ENCODE data around the gene STAB2.

STAB2 gene

DNA sequence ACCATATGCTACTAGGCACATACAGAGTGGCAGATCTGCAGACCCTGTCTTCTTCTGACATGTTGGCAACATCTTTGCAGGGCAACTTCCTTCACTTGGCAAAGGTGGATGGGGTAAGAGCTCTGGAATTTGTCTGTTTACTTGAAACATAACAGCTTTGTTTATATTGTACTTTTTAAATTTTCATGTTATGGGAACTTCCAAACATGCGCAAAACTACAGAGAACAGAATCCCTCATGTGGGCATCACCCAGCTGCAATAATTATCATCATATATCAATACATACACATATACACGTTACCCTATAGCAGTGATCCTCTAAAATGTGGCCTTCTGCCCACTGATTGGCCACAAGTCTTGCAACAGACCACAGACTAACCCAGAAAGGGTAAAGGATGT is 103.4 kb downstream of the STAB2 start:
- no peak for DNase-seq (ENCODE audit: low read depth in 2 of 2)

DNA sequence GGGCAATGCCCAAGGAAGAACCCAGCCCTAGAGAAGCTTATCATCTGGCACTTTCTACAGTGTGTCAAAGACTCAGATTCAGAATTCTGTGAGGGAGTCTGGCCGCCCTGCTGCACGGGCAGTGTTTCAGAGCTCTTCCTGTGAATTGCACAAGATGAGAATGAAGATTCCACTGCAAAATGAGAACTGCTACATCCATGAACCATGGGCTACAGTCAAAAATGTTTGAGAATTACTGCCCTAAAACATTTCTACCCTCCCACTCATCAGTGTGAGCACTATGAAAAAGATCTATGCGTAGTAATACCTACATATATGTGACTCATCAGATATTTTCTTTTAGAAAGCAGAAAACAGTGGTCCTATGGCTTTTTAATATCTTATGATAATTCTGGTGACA is 104.0 kb downstream of the STAB2 start:
- no peak for DNase-seq (ENCODE audit: low read depth in 2 of 2)

DNA sequence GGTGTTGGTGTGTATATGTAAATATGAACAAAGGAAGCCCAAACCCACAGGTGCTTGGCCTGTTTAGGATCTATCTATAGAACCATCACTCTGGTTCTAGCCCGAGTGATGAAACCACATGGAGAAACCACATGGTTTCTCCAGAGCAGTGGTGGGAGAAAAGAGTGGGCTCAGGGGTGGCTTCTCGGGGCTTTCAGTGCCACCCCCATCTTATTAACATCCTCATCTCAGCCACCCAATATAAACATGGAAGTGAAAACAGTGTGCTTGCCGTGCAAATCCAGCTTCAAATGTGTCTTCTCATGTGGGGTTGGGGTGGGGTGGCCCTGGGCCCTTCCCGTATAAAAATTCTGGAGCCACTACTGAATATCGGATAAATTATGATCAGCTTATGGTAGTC is 109.0 kb downstream of the STAB2 start:
- no peak for DNase-seq (ENCODE audit: low read depth in 2 of 2)

DNA sequence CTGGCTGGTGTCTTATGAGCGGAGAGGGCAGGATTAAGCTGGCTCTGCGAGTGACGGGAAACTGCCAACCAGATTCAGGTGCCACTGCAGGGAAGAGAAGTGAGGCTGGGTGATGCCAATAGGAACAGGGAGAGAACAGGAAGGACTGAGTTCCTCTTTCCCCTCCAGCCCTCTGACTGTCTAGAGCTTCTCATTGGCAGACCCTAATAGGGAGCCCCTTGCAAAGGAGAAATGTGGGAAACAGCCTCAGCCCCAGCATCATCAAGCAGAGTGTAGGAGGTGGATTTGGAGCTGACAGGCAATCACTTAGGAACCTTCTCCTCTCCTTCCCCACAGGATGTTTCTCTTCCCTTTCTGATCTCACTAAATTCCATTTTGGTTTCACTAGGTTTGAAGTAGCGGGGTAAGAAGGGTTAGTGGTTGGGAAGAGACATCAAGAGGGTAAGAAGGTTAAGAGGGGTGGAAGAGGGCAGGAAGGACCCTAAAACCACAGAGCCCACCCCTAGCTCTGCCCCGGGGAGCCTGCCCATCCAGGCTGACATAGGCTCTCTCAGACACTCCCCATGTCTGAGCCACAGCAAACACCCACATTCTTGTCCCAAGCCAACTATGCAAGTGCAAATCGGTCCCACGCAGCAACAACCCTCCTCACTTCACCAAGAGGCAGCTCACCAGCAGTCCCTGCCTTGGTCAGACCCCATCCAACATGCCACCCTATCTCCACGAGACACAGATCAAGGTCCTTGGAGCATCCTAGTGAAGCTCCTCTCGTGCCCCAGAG is 111.1 kb downstream of the STAB2 start:
- no peak for DNase-seq (ENCODE audit: low read depth in 2 of 2)

DNA sequence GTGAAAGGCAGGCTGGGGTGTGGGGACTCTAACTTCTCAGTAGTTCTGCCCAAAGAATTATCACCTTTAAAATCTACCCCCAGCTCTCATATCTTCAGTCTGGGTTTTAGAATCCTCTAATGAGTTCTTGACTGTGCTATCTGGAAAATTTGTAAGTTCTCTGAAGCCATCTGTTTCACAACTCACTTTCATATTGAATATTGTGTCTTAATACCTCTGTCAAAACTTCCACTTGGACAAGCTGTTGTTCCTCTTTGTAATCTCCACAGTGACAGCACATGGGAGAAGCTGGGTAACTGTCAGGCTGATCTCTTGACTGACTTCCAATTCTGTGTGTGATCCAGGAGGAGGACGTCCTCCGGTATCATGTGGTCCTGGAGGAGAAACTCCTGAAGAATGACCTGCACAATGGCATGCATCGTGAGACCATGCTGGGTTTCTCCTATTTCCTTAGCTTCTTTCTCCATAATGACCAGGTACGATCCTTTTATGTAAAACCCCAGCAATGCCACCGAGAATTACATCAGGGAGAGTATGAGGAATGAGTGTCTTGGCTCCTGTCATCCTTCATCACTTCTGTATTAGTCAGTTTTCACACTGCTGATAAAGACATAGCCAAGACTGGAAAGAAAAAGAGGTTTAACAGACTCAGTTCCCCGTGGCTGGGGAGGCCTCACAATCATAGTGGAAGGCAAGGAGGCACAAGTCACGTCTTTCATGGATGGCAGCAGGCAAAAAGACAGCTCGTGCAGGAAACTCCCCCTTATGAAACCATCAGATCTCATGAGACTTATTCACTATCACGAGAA is 111.9 kb downstream of the STAB2 start:
- no peak for DNase-seq (ENCODE audit: low read depth in 2 of 2)

DNA sequence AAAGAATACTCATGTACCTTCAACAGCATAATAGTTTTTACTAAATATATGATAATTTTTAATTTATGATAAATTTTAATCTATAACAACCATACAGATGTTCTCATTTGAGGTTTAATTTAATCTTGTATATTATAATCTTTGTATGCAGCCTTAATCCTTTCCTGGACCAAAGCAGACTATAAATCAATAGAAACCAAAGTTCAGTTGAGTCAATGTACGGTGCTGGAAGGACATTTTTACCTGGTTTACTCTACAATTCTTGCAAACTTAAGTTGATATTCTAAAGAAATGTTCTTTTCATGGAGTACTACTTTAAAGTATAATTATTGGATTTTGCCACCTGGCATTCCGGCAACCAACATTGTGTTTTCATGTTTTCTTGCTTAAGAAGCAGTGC is 118.0 kb downstream of the STAB2 start:
- DNase-seq (ENCODE audit: low read depth in 2 of 2), result no peak

DNA sequence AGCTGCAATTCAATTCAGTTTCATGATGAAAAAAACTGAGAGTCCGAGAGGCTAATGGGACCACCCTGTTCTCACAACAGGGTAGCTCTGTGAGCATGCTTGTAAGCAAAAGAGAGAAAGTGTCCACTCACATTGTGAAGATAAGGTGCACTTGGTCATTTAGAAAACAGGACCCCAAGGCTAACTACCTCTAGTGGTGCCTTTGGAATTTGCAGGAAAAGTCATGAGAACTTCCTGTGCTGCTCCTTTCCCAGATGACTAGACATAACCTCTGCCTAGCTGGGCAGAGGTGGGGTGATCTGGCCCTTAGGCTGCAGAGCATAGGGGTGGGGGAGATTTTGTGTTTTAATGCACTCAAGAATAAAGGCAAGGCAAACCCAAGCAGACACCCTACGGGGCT is 118.9 kb downstream of the STAB2 start:
- DNase-seq (ENCODE audit: low read depth in 2 of 2), result no peak

DNA sequence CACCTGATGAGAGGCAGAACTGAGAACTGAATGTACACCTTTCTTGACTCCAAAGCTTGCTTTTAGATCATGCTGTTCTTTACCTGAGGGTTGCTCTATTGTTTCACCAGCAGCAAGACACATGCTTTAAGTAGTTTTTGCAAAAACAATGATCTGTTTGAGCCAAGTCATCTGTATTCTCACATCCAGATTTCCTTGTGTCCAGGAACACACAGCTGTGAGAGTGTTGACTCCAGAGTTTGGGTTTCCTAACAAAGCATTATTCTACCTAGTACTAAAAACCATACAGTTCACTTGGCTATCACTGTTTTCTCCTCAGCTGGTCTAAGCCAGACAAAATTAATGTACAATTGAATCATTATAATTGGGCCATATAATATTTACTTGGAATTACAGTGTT is 120.4 kb downstream of the STAB2 start:
- no peak for DNase-seq (ENCODE audit: low read depth in 2 of 2)

DNA sequence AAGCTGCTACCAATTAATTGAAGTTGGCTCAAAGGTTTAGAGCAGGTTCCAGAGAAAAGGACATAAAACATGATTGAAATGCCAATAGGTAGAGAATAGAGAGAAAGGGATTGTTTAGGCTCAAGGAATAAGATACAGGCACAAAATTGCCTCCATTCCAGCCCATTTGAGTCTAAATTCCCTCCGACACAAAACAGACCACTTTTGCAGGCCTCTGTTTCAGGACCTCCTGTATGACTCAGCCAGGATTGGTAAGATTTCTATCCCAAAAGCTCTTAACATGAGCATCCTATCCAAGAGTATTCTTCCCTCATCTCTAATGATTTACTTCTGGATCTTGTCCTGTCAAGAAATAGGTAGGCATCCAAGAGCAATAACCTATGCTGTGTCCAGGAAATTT is 123.5 kb downstream of the STAB2 start:
- DNase-seq (ENCODE audit: low read depth in 2 of 2), result no peak

DNA sequence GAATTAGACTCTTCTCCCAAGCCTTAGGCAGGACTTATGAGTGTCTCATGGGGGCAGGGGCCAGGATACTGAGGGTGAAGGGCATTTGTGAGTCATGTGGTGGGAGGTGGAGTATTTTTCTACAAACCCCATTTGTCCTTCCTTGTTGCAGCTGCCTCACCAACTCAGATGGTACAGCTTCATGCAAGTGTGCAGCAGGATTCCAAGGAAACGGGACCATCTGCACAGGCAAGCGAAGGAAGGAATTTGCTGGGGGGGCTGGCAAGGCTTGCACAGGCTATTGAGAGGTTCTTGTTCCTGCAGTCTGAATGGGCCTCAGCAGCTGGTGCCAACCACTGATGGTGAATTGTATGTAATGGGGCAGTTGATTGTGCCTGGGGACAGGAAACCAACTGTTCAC is 125.1 kb downstream of the STAB2 start:
- DNase-seq (ENCODE audit: low read depth in 2 of 2), result no peak

DNA sequence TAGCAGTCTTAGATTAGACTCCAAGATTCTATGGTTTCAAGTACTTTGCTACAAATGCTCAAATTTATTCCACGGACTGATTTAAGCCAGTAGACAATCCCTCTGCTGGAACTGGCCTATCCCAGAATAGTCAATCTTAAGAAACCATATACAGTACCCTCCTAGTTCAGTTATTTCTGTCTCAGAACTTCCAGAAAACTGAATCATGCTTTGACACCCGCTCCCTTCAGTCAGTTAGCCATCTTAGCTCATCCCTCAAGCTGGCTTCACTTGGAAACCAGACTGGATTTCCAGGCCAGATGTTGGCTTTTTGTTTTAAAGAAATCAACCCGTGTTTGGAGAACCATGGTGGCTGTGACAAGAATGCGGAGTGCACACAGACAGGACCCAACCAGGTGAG is 128.4 kb downstream of the STAB2 start:
- DNase-seq (ENCODE audit: low read depth in 2 of 2), result no peak

DNA sequence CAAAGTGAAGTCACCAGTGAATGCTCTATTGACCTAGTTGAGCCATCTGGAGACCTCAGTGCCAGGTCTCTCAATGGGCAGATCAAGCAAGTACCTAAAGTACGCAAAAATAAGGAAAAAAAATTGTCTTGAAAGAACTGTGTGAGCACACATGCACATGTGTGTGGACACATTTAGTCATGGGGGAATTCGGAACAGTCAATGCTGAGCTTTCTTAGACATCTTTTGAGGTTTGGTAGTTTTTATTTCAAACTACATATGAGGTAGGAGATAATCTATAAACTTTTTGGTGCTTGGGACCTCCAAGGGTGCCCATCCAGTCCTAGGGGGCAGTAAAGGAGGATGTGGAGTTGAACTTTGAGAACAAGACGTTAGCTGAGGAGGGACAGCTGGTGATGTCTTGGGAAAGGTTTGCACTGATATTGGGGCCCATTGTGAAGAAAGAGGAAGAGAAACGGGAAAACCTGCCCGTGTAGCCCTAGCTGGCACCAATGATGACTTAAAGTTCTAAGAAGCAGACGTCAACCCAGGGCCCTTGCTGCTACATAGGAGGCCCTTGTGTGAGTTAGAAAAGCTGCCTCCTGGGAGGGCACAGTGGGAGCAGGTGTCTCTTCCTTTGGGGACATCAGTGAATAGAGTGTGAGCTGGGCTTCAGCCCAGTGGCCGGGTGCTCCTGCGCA is 129.6 kb downstream of the STAB2 start:
- no peak for DNase-seq (ENCODE audit: low read depth in 2 of 2)

DNA sequence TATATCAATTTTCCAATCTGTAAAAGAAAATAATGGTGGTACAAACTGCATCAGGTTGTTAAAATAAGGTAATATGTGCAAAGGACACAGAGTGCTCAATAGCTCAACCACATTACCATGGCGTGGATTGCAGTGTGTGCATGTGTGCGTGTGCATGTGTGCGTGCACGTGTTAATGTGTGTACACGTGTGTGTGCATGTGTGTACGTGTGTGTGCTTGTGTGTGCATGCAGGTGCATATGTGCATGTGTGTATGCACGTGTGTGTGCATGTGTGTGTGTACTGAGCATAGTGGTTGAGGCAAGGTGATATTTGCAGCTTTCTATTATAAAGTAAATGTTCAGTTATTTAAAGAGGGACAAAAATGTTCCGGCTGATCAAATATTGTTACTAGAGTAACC is 138.3 kb downstream of the STAB2 start:
- no peak for DNase-seq (ENCODE audit: low read depth in 2 of 2)

DNA sequence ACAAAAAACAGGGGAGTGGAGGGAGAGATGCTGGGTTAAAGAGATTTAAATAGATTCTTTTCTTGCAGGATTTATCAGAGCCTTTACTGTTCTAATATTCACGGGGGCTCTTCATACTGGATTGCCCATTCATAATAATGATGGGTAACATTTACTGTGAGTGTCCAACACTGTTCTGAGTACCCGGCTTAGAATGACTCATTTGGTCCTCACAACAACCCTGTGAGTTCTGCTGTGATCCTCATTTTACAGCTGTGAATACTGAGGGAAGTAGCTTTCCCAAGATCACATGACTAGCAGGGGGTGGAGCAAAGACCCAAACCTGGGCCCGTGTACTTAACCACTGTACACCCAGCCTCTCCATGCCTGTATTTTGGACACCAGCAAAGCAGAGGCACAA is 140.6 kb downstream of the STAB2 start:
- no peak for DNase-seq (ENCODE audit: low read depth in 2 of 2)

DNA sequence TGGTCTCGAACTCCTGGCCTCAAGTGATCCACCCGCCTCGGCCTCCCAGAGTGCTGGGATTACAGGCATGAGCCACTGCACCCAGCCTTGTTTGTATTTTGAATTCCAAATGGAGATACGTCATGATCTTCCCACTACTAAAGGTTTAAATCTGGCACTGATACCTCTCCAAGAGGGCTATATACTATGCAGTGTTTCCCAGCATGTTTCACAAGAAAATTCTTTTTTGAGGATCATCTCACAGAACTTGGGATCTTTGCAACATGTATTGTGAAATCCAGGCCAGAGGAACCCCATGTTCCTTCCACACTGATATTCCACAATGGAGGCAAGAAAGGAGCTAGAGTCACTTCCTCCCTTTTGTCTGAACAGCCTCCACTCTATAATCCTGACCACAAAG is 141.2 kb downstream of the STAB2 start:
- no peak for DNase-seq (ENCODE audit: low read depth in 2 of 2)

DNA sequence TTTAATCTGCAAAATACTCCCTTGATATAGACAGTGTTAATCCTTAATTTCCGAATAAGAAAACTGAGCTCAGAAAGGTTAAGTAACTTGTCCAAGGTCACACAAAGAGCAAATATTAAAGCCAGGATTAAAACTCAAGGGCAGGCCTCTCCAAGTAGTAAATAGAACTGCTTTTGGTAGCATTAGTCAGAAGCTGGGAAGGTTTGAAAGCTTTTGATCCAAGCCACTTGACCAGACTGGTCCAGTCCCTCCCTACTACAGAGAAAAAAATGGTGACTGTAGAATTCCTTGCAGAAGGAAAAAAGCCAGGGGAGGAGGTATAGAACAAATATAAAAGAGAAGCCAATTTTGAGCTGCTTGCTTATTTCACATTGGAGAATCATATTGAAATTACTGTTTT is 142.4 kb downstream of the STAB2 start:
- DNase-seq (ENCODE audit: low read depth in 2 of 2), result no peak

DNA sequence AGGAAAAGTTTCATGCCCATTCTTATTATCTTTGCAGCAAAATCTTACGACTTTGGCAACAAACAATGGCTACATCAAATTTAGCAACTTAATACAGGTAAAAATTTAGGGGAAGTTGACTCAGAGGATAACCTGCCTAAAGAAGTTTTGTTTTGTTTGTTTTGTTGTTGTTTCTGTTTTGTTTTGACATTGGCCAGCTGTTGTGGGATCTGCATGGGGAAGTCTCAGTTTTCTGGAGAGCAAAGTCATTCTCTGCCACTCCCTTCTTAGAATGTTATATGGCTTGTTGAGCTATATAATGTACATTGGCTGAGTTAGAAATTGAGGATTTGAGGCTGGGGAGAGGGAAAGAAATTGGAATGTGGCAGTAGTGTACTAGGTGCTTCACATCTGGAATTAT is 144.5 kb downstream of the STAB2 start:
- DNase-seq (ENCODE audit: low read depth in 2 of 2), result no peak

DNA sequence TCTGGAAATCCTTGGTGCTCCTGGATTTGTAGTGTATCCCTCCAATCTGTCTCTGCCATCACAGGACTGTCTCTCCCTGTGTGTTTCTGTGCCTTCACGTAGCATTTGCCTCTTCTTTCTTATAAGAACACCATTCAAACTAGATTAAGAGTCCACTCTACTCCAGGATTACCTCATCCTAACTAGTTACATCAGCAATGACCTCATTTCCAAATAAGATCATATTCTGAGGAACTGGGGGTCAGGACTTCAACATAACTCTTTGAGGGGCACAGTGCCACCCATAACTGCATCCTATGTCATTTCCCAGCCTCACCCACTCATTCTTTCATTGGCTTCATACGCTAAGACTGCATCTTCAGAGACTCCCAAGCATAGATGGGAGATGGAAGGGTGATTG is 147.8 kb downstream of the STAB2 start:
- no peak for DNase-seq (ENCODE audit: low read depth in 2 of 2)

DNA sequence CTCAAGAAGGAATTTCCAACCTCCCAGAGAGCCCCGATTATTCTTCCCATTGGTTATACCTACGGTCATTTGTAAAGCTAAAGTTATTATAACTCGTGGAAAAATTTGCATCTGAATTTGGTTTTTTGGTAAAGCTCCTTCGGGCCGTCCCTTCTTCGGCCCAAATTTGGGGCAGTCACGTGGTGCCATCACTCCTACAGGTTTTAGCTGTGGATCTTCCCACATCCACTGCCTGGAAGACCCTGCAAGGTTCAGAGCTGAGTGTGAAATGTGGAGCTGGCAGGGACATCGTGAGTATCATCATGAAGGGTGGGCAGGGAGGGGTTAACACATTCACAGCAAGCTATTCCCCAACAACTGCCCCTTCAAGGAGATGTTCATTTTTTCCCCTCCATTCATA is 148.2 kb downstream of the STAB2 start:
- DNase-seq (ENCODE audit: low read depth in 2 of 2), result no peak

DNA sequence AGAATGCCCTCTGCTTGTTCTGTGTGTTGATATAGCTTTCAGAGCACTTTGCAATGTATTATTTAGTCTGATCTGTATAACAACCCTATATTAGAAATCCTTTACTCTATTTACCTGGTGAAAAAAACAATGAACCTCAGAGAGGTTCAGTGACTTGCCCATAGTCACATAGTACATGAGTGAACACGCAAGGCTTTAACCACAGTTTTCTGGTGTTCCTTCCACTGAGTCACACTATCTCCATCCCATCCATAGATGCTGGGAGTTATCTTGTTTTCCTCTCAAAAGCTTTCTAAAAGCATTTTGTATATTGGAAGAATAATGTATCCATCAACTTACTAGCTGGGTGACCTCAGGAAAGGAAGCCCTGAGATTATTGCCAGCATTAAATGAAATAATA is 149.5 kb downstream of the STAB2 start:
- DNase-seq (ENCODE audit: low read depth in 2 of 2), result no peak

DNA sequence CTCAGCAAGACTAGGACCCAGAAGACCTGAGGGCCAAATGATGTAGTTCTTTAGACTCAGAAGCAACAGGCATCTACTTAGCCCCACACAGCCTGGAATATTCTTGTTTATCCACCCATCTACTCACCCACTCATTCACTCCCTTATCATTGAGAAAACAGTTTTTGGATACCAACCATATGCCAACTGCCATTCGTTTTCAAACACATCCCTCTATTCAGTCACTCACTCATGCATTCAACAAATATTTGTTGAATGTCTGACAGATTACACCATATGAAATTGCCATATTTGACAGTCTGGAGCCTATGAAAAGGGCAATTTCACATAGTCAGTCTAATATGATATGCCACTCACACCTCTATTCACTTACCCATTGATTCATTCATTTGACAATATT is 150.8 kb downstream of the STAB2 start:
- DNase-seq (ENCODE audit: low read depth in 2 of 2), result no peak

DNA sequence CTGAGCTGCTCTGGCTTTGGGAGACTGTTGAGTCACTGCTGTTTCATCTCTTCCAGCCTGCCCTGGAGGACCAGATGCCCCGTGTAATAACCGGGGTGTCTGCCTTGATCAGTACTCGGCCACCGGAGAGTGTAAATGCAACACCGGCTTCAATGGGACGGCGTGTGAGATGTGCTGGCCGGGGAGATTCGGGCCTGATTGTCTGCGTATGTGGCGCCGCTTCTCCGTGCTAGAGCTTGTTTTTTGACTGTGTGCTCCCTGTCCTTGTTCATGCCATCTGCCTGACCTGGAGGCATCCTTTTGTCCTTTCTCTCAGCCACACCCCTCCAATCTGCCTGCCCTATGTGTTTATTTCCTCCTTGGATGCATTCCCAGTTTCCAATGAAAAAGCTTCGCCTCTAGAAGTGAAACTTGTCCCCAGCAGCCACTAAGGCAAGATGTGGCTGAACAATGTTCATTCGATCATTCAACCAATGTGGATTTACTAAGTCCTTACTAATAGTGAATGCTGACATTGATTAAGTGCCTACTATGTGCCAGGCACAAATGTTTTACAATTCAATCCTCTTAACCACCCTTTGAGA is 155.4 kb downstream of the STAB2 start:
- DNase-seq (ENCODE audit: low read depth in 2 of 2), result no peak

DNA sequence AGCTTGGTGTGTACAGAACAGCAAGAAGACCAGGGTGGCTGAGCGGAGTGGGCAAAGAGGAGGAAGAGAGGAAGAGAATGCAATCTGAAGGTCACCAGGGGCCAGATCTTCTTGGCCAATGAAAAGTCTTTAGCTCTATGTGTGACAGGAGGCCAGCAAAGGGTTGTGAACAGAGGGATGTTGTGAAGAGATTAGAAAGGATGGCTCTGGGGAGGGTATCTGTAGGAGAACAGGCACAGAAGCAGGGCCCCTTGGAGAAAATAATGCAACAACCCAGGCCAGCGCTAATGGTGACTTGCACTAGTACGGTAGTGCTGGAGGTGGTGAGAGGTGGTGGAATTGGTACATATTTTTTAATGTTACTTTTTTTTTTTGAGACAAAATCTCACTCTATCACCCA is 156.7 kb downstream of the STAB2 start:
- no peak for DNase-seq (ENCODE audit: low read depth in 2 of 2)

All from stimulated activated CD8-positive, alpha-beta memory T cell treated with anti-CD3 and anti-CD28 coated beads, Interleukin-7, amount 100 ng/mL, for 4 hours (primary cell).